ENCODE data around the gene NUFIP2. TPM values are rescaled to one million over a fixed set of nuclear protein-coding genes. Genes with fewer than 3 reads are reported as not detected.
A peak's percentile ranks its signal among the peaks of the same experiment; 100 is the strongest.
"Not testable (repeated sequence)": the region's sequence is repeated elsewhere in the genome, so short reads cannot be mapped to it uniquely, and the experiment has no call there.

Gene NUFIP2
- total RNA-seq, 1 experiment from 2014 or later, result 93.4 TPM

DNA sequence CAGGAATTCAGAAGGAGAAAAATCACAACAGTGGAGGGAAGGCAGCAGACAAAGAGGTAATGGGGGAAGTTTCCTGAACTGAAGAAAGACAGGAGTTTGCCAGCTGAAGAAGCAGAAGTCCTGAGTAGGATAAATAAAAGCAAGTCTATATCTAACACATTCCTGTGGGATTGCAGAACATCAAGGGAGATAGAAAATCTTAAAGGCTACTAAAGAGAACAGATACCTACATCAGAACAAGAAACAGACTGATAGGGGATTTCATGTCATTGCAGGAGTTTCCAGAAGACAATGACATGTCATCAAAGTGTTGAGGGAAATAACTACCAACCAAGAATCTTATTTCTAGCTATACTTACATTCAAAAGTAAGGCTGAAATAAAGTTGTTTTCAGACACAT is 68.6 kb downstream of the NUFIP2 start:
- ChIA-PET POLR2A (ENCODE audit: low non-redundant PET) (no interaction called here), CTCF (interaction anchor here (1.0 kb wide), 1 partner anchor 8 kb away, joined by 6 read pairs; no protein-coding TSS in a partner anchor)
- no peak overlapping the region for H3K4me3 ChIP-seq (ENCODE audit: low read depth, low read length, poor library complexity, severe bottlenecking)
- no peak overlapping the region for H3K27ac ChIP-seq (ENCODE audit: low read depth, low read length, poor library complexity, severe bottlenecking)
- H3K27me3 ChIP-seq (replicated peaks; ENCODE audit: insufficient read depth, low read depth, low read length, poor library complexity), result no peaks in the 10 kb centered on the region
- DNase-seq (ENCODE audit: low spot score), result no peak
- BruUV-seq (replicated peaks), result no TSS peak
- intact Hi-C loops (cut with micrococcal nuclease; ENCODE audit: unreplicated experiment), result loop anchor here (10.0 kb wide), 1 partner anchor 261 kb away; no protein-coding TSS in a partner anchor
- H3K36me3 ChIP-seq (ENCODE audit: insufficient read depth, low read length, poor library complexity, severe bottlenecking), result no peaks in the 10 kb centered on the region
- H3K4me1 ChIP-seq (ENCODE audit: insufficient read depth, low read length, poor library complexity, severe bottlenecking), result no peaks in the 10 kb centered on the region
- H3K9me3 ChIP-seq (ENCODE audit: low read depth, low read length, poor library complexity, severe bottlenecking), result no peaks in the 10 kb centered on the region
- TF ChIP-seq EZH2 (IDR thresholded peaks at IDR 0.05; ENCODE audit: borderline replicate concordance, low read depth, low read length, poor library complexity, severe bottlenecking) (no peak), CTCF (conservative IDR thresholded peaks at IDR 0.05; ENCODE audit: low read depth, low read length) (no peak)

DNA sequence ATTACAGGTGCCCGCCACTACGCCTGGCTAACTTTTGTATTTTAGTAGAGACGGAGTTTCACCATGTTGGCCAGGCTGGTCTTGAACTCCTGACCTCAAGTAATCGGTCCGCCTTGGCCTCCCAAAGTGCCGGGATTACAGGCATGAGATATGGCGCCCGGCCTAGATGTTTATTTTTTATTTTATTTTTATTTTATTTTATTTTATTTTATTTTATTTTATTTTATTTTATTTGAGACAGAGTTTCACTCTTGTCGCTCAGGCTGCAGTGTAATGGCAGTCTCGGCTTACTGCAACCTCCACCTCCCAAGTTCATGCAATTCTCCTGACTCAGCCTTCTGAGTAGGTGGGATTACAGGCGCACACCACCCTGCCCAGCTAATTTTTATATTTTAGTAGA is 72.6 kb downstream of the NUFIP2 start:
- BruUV-seq (replicated peaks); H3K27ac ChIP-seq (ENCODE audit: low read depth, low read length, poor library complexity, severe bottlenecking); POLR2A ChIA-PET (ENCODE audit: low non-redundant PET); H3K36me3 ChIP-seq (ENCODE audit: insufficient read depth, low read length, poor library complexity, severe bottlenecking); H3K27me3 ChIP-seq (replicated peaks; ENCODE audit: insufficient read depth, low read depth, low read length, poor library complexity); H3K9me3 ChIP-seq (ENCODE audit: low read depth, low read length, poor library complexity, severe bottlenecking); H3K4me3 ChIP-seq (ENCODE audit: low read depth, low read length, poor library complexity, severe bottlenecking); DNase-seq (ENCODE audit: low spot score); H3K4me1 ChIP-seq (ENCODE audit: insufficient read depth, low read length, poor library complexity, severe bottlenecking): not testable (repeated sequence)
- CTCF ChIA-PET, result interaction anchor here (1.0 kb wide), 1 partner anchor 97 kb away, joined by 5 read pairs; no protein-coding TSS in a partner anchor
- intact Hi-C loops (cut with micrococcal nuclease; ENCODE audit: unreplicated experiment), result loop anchor here (10.0 kb wide), 1 partner anchor 257 kb away; no protein-coding TSS in a partner anchor

DNA sequence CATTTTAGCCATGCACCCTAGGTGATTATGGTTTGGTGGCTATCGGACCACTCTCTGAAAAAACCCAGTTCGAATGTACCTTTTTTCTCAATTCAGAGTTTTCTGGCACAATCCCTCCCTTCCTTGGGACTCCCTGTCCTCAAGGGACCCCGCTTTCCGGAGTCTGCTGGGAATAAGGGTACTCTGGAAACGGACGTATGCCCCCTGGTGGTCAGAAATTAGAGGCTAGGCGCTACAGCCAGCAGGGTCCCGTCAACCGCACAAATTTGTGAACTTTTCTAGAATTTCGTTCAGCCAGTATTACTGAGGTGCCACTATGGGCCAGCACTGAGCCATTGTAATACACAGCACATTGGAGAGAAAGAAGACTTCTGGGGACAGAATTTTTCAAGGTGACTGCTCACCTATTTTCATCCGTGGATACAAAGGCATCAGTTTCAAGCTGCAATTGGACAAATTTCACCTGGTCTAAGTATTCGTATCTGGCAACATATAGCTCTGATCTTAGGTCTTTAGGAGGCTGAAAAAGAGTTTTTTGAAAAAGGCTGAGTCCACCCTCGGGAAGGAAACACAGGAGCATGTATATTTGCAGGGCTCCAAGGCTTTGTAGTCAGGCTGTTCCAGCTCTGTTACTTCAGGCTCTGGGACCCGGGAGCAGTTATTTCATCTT is 74.4 kb downstream of the NUFIP2 start:
- H3K27ac ChIP-seq (ENCODE audit: low read depth, low read length, poor library complexity, severe bottlenecking), result no peak overlapping the region
- no TSS peak for BruUV-seq (replicated peaks)
- no peak overlapping the region for H3K4me3 ChIP-seq (ENCODE audit: low read depth, low read length, poor library complexity, severe bottlenecking)
- H3K9me3 ChIP-seq (ENCODE audit: low read depth, low read length, poor library complexity, severe bottlenecking), result no peaks in the 10 kb centered on the region
- H3K4me1 ChIP-seq (ENCODE audit: insufficient read depth, low read length, poor library complexity, severe bottlenecking), result peaks cover 5% of the 10 kb centered on the region
- peak; percentile 91 for DNase-seq (ENCODE audit: low spot score)
- ChIA-PET POLR2A (ENCODE audit: low non-redundant PET) (interaction anchor here (0.6 kb wide), 2 partner anchors 39 to 1907 kb away, joined by 3 to 19 read pairs; partner anchors contain the start of gene MYO18A), CTCF (interaction anchor here (0.7 to 3.0 kb wide), 10 partner anchors 21 to 492 kb away, joined by 3 to 27 read pairs (median 4); partner anchors contain the start of genes MYO18A and TAOK1)
- no peaks in the 10 kb centered on the region for H3K36me3 ChIP-seq (ENCODE audit: insufficient read depth, low read length, poor library complexity, severe bottlenecking)
- intact Hi-C loops (cut with micrococcal nuclease; ENCODE audit: unreplicated experiment), result loop anchor here (2.0 to 10.0 kb wide), 2 partner anchors 75 to 255 kb away; no protein-coding TSS in a partner anchor
- TF ChIP-seq EZH2 (IDR thresholded peaks at IDR 0.05; ENCODE audit: borderline replicate concordance, low read depth, low read length, poor library complexity, severe bottlenecking) (no peak), CTCF (conservative IDR thresholded peaks at IDR 0.05; ENCODE audit: low read depth, low read length) (peak; percentile 96)
- H3K27me3 ChIP-seq (replicated peaks; ENCODE audit: insufficient read depth, low read depth, low read length, poor library complexity), result no peaks in the 10 kb centered on the region

All from A673 (cell line).